Neutrophil (primary cell): Measurements from ENCODE around the gene TM4SF4.

Experiments
- H3K27ac ChIP-seq: fragments of 200-600 bp; sonication (generic); 2 replicates; pipeline ENCODE4 v1.5.1; 2016; ENCODE audit warnings: mild to moderate bottlenecking, moderate library complexity
- H3K27me3 ChIP-seq: fragments of 200-600 bp; sonication (generic); 2 replicates; pipeline ENCODE4 v1.6.0; 2016; ENCODE audit warnings: mild to moderate bottlenecking
- H3K36me3 ChIP-seq: fragments of 200-600 bp; sonication (generic); 2 replicates; pipeline ENCODE4 v1.5.1; 2017
- H3K4me1 ChIP-seq, 2 experiments: fragments of 200-600 bp in 1 of 2; sonication (generic) in 1 of 2; 1 replicate in 1 of 2; 2 replicates in 1 of 2; pipeline versions ENCODE4 v1.5.1 to v1.6.1; 2013 to 2016; ENCODE audit warnings: low read depth in 1 of 2, low read length in 1 of 2, mild to moderate bottlenecking in 1 of 2, moderate library complexity in 1 of 2; ENCODE audit not compliant: control insufficient read depth in 1 of 2, insufficient read depth in 1 of 2
- H3K4me3 ChIP-seq, 2 experiments: fragments of 200-600 bp in 1 of 2; sonication (generic) in 1 of 2; 1 replicate in 1 of 2; 2 replicates in 1 of 2; pipeline ENCODE4 v1.5.1; 2013 to 2016; ENCODE audit warnings: low read depth in 1 of 2, low read length in 1 of 2, mild to moderate bottlenecking in 1 of 2, moderate library complexity in 1 of 2
- H3K9me3 ChIP-seq: fragments of 200-600 bp; sonication (generic); 2 replicates; pipeline ENCODE4 v1.5.1; 2016
- CTCF ChIP-seq: fragments of 200-600 bp; sonication (generic); IDR thresholded peaks from 2 replicates; pipeline ENCODE4 v1.5.1; 2016; ENCODE audit warnings: antibody characterized with exemption

TM4SF4 gene

GRCh38 chr3:149542375-149543312 is 68.1 kb downstream of the TM4SF4 start:
- H3K4me3 ChIP-seq = no peak overlapping the region
- H3K4me1 ChIP-seq = no peaks in the 10 kb centered on the region
- TF ChIP-seq CTCF = no peak
- no peaks in the 10 kb centered on the region for H3K36me3 ChIP-seq
- H3K27me3 ChIP-seq = peaks cover 13% of the 10 kb centered on the region
- H3K27ac ChIP-seq = no peak overlapping the region
- H3K9me3 ChIP-seq = no peaks in the 10 kb centered on the region

GRCh38 chr3:149545049-149545448 is 70.6 kb downstream of the TM4SF4 start:
- Histone ChIP-seq H3K36me3 (no peaks in the 10 kb centered on the region), H3K4me3 (no peak overlapping the region), H3K4me1 (no peaks in the 10 kb centered on the region), H3K27ac (no peak overlapping the region), H3K27me3 (peaks cover 24% of the 10 kb centered on the region), H3K9me3 (no peaks in the 10 kb centered on the region)
- TF ChIP-seq CTCF = no peak

GRCh38 chr3:149547413-149547812 is 72.9 kb downstream of the TM4SF4 start:
- Histone ChIP-seq H3K4me3 (no peak overlapping the region), H3K4me1 (no peaks in the 10 kb centered on the region), H3K27ac (no peak overlapping the region), H3K27me3 (peaks cover 28% of the 10 kb centered on the region), H3K36me3 (no peaks in the 10 kb centered on the region), H3K9me3 (no peaks in the 10 kb centered on the region)
- no peak for TF ChIP-seq CTCF

GRCh38 chr3:149547954-149548668 is 73.6 kb downstream of the TM4SF4 start:
- no peaks in the 10 kb centered on the region for H3K4me1 ChIP-seq
- TF ChIP-seq CTCF = no peak
- no peak overlapping the region for H3K27ac ChIP-seq
- no peak overlapping the region for H3K4me3 ChIP-seq
- no peaks in the 10 kb centered on the region for H3K36me3 ChIP-seq
- H3K9me3 ChIP-seq = no peaks in the 10 kb centered on the region
- H3K27me3 ChIP-seq = peaks cover 29% of the 10 kb centered on the region

GRCh38 chr3:149548669-149549065 is 74.2 kb downstream of the TM4SF4 start:
- Histone ChIP-seq H3K4me3 (no peak overlapping the region), H3K27me3 (peaks cover 34% of the 10 kb centered on the region), H3K9me3 (no peaks in the 10 kb centered on the region), H3K27ac (no peak overlapping the region), H3K4me1 (no peaks in the 10 kb centered on the region), H3K36me3 (no peaks in the 10 kb centered on the region)
- no peak for TF ChIP-seq CTCF
